Fibroblast of the aortic adventitia (primary cell): ENCODE measurements around the gene STX2. TPM values are rescaled to one million over a fixed set of nuclear protein-coding genes. Genes with fewer than 3 reads are reported as not detected.
A peak's percentile ranks its signal among the peaks of the same experiment; 100 is the strongest.

ENCODE experiments used
- DNase-seq: peaks from one replicate; pipeline ENCODE4 v3.0.0-alpha.2; 2010; ENCODE audit warnings: low read depth
- H3K4me3 ChIP-seq: 2 replicates; pipeline ENCODE4 v1.5.1; 2011; ENCODE audit warnings: low read depth, mild to moderate bottlenecking, control low read depth, low read length, moderate library complexity
- total RNA-seq: library from RNA; depleted of rRNA; stranded (reverse); fragments of >200 nt; gene quantifications from 2 replicates; pipeline ENCODE4 v1.2.3, GENCODE V29; 2012; ENCODE audit warnings: low replicate concordance
- TF ChIP-seq, protein P1 (sequence below): IDR thresholded peaks from 2 replicates; pipeline ENCODE4 v1.5.1; 2011; ENCODE audit warnings: mild to moderate bottlenecking, low read length, control low read depth, inconsistent platforms; ENCODE audit not compliant: insufficient read depth

STX2 gene
- total RNA-seq, 1 donor: 48.1 TPM

GRCh38 chr12:130873825-130874224, 34.8 kb upstream of the STX2 start:
- peak overlapping the region; percentile 87 for H3K4me3 ChIP-seq
- DNase-seq: no peak
- TF ChIP-seq, protein P1, sequence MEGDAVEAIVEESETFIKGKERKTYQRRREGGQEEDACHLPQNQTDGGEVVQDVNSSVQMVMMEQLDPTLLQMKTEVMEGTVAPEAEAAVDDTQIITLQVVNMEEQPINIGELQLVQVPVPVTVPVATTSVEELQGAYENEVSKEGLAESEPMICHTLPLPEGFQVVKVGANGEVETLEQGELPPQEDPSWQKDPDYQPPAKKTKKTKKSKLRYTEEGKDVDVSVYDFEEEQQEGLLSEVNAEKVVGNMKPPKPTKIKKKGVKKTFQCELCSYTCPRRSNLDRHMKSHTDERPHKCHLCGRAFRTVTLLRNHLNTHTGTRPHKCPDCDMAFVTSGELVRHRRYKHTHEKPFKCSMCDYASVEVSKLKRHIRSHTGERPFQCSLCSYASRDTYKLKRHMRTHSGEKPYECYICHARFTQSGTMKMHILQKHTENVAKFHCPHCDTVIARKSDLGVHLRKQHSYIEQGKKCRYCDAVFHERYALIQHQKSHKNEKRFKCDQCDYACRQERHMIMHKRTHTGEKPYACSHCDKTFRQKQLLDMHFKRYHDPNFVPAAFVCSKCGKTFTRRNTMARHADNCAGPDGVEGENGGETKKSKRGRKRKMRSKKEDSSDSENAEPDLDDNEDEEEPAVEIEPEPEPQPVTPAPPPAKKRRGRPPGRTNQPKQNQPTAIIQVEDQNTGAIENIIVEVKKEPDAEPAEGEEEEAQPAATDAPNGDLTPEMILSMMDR: no peak

- peak overlapping the region; percentile 87 for H3K4me3 ChIP-seq
- TF ChIP-seq, protein P1: no peak
- DNase-seq: peak; percentile 7
Measured at GRCh38 chr12:130873106-130873795, 34.2 kb upstream of the STX2 start.

- TF ChIP-seq, protein P1: no peak
- peak; percentile 19 for DNase-seq
- H3K4me3 ChIP-seq: peak overlapping the region; percentile 87
Measured at GRCh38 chr12:130872179-130873096, 33.4 kb upstream of the STX2 start.

DNA sequence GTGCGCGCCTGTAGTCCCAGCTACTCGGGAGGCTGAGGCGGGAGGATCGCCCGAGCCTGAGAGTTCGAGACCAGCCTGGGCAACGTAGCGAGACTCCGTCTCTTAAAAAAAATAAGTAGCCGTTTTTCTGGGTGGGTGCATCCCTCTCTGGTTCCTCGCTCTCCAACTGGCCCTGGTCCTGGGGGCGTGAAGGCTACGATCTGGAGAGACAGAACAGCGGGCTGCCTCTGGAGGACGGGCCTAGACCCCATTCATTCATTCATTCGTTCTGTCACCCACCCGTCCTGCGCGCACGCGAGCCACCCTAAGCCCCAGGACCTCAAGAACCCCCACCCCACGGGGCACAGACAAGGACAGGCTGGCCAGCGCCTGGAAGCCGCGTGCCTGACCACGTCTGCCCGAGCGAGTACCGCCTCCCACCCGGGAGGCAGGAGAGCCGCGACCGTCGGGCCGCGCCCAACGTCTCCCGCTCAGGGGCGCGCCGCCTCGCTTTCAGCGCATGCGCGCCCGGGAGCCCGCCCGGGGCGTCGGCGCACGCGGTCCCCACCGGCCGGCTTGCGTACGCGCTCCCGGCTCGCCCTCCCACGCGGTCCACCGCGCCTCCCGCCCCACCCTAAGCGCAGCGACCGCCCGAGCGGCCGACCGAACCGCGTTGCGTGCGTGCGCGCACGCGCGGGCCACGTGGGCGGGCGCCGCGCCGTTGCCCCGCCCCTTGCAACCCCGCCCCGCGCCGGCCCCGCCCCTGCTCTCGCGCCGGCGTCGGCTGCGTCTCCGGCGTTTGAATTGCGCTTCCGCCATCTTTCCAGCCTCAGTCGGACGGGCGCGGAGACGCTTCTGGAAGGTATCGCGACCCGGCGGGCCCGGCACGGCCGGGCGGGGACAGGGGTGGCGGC, 32.5 kb upstream of the STX2 start, which contains the start of gene RAN:
RAN (plus strand) TSS at position 781 of the 893 bp plus-strand sequence. CDS start 528 bp downstream, outside the sequence.
- DNase-seq: peak; percentile 91
- TF ChIP-seq, protein P1: no peak
- H3K4me3 ChIP-seq: peak within 1 kb of the TSS; percentile 87

DNA sequence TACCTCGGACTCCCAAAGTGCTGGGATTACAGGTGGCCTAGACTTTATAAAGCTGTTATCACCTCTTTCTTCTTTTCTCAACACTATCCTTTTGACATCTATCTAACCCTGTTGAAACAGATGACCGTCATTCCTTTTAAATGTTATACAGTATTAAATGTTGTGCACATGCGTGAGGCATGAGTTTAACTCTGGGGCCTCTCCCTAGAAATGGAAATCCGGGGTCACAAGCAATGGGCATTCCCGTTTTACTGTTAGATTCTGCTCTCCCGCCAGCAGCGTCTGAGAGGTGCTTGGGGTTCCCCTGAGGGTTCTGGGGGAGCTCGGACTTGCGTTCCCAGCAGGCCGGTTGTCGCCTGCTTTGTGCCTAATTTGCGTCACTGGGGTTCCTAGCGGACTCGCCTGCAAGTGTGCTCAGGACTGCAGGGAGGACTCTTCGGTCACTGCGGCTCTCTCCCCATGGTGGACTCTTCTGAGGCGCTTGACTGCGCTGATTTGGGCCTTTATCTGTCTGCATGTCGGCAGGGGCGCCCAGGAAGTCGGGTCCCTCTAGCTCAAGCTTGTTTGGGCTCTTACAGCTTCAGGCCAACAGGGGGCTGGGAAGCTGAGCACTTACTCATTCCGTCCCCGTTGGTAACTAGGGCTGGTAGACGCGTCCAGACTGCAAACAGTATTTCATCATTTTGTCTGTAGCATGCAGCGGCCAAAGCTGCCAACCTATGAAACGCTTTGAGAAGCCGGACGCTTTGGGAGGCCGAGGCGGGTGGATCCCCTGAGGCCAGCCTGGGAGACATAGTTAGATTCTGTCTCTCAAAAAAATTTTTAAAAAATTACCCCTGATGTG, 31.6 kb upstream of the STX2 start:
- TF ChIP-seq, protein P1: peak; percentile 81
- H3K4me3 ChIP-seq: peak overlapping the region; percentile 75
- DNase-seq: peak; percentile 96
